ENCODE data around the gene SHISA5. TPM values are rescaled to one million over a fixed set of nuclear protein-coding genes. Genes with fewer than 3 reads are reported as not detected.
"Not testable (repeated sequence)": the region's sequence is repeated elsewhere in the genome, so short reads cannot be mapped to it uniquely, and the experiment has no call there.

Gene SHISA5
- total RNA-seq, 1 experiment from 2014 or later, result 195 TPM

DNA sequence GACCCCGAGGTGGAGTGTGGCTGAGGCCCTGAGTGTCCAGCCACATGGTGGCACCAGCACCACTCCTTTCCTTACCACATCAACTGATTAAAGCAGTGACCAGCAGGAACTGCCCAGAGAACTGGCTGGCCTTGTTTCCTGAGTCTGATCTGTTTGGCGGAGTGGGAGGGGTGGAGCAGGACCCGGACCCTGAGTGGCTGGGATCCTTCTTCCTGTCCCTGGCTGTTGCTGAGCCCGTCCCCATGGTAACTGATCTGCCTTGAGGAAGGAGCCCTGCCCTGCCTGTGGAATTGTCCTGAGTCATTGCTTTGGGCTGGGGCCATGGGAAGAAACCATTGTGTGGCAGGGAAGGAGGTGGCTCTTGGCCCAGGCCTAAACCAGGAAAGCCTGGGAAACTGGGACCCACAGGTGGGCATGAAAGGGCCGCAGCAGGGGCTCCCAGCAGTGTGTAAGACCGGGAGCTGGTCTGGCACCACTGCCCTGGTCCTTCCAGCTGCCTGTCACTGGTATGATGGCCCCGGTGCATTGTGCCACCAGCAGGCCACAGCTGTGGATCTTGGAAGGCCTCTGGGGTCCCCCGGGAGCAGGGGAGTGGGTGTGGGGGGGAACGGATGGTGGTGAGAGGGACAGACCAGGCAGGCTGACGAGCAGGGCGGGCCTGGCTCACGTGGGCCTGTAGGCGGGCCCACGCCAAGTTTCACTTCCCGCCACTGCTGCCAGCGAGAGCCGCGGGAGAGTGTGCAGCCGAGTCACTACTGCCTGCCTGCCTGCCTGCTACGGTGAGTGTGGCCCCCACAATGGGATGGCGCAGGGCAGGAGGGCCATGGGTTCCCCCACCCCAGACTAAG is 38.2 kb downstream of the SHISA5 start:
- Histone ChIP-seq H3K36me3 (replicated peaks; ENCODE audit: control insufficient read depth, insufficient read depth, low read length) (peaks cover 23% of the 10 kb centered on the region), H3K4me3 (ENCODE audit: insufficient read depth, low read depth, low read length) (no peak overlapping the region), H3K27me3 (ENCODE audit: control insufficient read depth, insufficient read depth, low read length) (no peaks in the 10 kb centered on the region)
- DNase-seq, result peak; percentile 98

GRCh38 chr3:48465237-48465530 is 38.8 kb downstream of the SHISA5 start:
- Histone ChIP-seq H3K36me3 (replicated peaks; ENCODE audit: control insufficient read depth, insufficient read depth, low read length) (peaks cover 28% of the 10 kb centered on the region), H3K27me3 (ENCODE audit: control insufficient read depth, insufficient read depth, low read length) (no peaks in the 10 kb centered on the region), H3K4me3 (ENCODE audit: insufficient read depth, low read depth, low read length) (no peak overlapping the region)
- DNase-seq, result no peak

- DNase-seq, result peak; percentile 38
- H3K36me3 ChIP-seq (replicated peaks; ENCODE audit: control insufficient read depth, insufficient read depth, low read length), result peaks cover 31% of the 10 kb centered on the region
- no peak overlapping the region for H3K4me3 ChIP-seq (ENCODE audit: insufficient read depth, low read depth, low read length)
- H3K27me3 ChIP-seq (ENCODE audit: control insufficient read depth, insufficient read depth, low read length), result no peaks in the 10 kb centered on the region
These were observed 39.2 kb downstream of the SHISA5 start for GRCh38 chr3:48464713-48465221.

DNA sequence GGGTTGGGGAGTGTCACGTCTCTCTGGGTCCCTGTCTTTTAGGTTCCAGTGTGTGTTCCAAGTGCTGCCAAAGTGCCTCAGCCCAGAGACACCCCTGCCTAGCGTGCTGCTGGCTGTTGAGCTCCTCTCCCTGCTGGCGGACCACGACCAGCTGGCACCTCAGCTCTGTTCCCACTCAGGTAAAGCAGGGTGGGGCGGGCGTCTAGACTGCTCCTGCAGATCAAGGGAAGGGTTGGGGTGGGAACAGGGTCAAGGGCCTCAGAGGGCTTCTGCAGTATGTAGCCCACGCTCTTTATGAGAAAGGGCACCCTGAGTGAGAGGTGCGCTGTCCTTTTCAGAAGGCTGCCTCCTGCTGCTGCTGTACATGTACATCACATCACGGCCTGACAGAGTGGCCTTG is 40.3 kb downstream of the SHISA5 start:
- Histone ChIP-seq H3K27me3 (ENCODE audit: control insufficient read depth, insufficient read depth, low read length) (no peaks in the 10 kb centered on the region), H3K4me3 (ENCODE audit: insufficient read depth, low read depth, low read length) (no peak overlapping the region), H3K36me3 (replicated peaks; ENCODE audit: control insufficient read depth, insufficient read depth, low read length) (peaks cover 27% of the 10 kb centered on the region)
- DNase-seq, result no peak

- H3K27me3 ChIP-seq (ENCODE audit: control insufficient read depth, insufficient read depth, low read length); DNase-seq; H3K4me3 ChIP-seq (ENCODE audit: insufficient read depth, low read depth, low read length): not testable (repeated sequence)
- H3K36me3 ChIP-seq (replicated peaks; ENCODE audit: control insufficient read depth, insufficient read depth, low read length), result peaks cover 24% of the 10 kb centered on the region
These were observed 42.2 kb downstream of the SHISA5 start for GRCh38 chr3:48461767-48462166.

DNA sequence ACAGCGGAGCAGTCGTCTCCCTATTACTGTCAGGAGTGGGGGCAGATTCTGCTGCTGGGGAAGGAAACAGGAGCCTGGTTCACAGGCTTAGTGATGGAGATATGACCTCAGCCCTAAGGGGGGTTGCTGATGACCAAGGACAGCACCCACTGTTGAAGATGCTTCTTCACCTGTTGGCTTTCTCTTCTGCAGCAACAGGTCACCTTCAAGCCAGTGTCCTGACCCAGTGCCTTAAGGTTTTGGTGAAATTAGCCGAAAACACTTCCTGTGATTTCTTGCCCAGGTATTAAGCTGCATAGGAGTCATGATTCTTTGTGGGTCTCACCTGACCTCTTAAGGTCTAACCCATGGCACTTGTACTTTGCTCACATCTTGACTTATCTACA is 43.5 kb downstream of the SHISA5 start:
- peaks cover 26% of the 10 kb centered on the region for H3K36me3 ChIP-seq (replicated peaks; ENCODE audit: control insufficient read depth, insufficient read depth, low read length)
- no peak overlapping the region for H3K4me3 ChIP-seq (ENCODE audit: insufficient read depth, low read depth, low read length)
- H3K27me3 ChIP-seq (ENCODE audit: control insufficient read depth, insufficient read depth, low read length), result no peaks in the 10 kb centered on the region
- DNase-seq, result no peak

GRCh38 chr3:48459773-48460516 is 44.0 kb downstream of the SHISA5 start:
- Histone ChIP-seq H3K36me3 (replicated peaks; ENCODE audit: control insufficient read depth, insufficient read depth, low read length) (peaks cover 27% of the 10 kb centered on the region), H3K27me3 (ENCODE audit: control insufficient read depth, insufficient read depth, low read length) (no peaks in the 10 kb centered on the region), H3K4me3 (ENCODE audit: insufficient read depth, low read depth, low read length) (no peak overlapping the region)
- no peak for DNase-seq

- DNase-seq, result no peak
- H3K36me3 ChIP-seq (replicated peaks; ENCODE audit: control insufficient read depth, insufficient read depth, low read length), result peaks cover 29% of the 10 kb centered on the region
These were observed 44.6 kb downstream of the SHISA5 start for GRCh38 chr3:48459331-48459730.

GRCh38 chr3:48456456-48456855 is 47.5 kb downstream of the SHISA5 start:
- no peak overlapping the region for H3K4me3 ChIP-seq (ENCODE audit: insufficient read depth, low read depth, low read length)
- H3K36me3 ChIP-seq (replicated peaks; ENCODE audit: control insufficient read depth, insufficient read depth, low read length), result peaks cover 42% of the 10 kb centered on the region
- no peak for DNase-seq
- no peaks in the 10 kb centered on the region for H3K27me3 ChIP-seq (ENCODE audit: control insufficient read depth, insufficient read depth, low read length)

More at GRCh38 chr3:48459331-48459730, 44.6 kb downstream of the SHISA5 start:
- Histone ChIP-seq H3K27me3 (ENCODE audit: control insufficient read depth, insufficient read depth, low read length) (no peaks in the 10 kb centered on the region), H3K4me3 (ENCODE audit: insufficient read depth, low read depth, low read length) (no peak overlapping the region)

- no peak overlapping the region for H3K4me3 ChIP-seq (ENCODE audit: insufficient read depth, low read depth, low read length)
- H3K36me3 ChIP-seq (replicated peaks; ENCODE audit: control insufficient read depth, insufficient read depth, low read length), result peaks cover 19% of the 10 kb centered on the region
- H3K27me3 ChIP-seq (ENCODE audit: control insufficient read depth, insufficient read depth, low read length), result no peaks in the 10 kb centered on the region
- DNase-seq, result no peak
These were observed 52.7 kb downstream of the SHISA5 start for GRCh38 chr3:48451270-48451669.

DNA sequence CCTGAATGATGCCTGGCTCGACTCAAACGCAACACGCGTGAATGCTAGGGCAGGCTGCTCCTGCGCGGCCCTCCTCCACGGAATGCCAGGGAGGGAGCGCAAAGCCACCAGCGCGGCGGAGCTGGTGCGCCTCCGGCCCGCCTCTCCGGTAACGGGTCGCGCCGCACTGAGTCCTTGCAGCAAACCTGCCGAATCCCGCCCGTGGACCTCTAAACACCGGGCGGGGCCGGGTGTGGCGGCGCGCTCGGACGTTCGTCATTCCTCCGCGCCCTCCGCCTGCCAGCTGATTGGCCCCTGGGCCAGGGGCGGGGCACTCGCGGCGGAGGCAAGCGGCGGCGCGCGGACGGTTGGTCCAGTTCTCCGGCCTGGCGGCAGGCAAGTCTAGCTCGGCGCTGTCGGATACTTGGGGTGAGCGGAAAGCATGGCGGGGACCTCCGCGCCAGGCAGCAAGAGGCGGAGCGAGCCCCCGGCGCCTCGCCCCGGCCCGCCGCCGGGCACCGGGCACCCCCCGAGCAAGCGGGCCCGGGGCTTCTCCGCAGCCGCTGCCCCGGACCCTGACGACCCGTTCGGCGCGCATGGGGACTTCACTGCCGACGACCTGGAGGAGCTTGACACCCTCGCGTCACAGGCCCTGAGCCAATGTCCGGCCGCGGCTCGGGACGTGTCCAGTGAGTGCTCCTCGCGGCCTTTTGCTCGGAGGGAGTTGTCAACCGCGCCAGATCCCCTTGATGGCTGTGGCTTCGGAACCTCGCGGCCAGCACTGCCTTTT is 57.4 kb downstream of the SHISA5 start, which contains the start of gene ATRIP:
TSS of gene ATRIP (plus strand) at position 313 of the 769 bp plus-strand sequence. CDS start at position 422, 109 bp downstream.
- DNase-seq, result peak; percentile 99
- Histone ChIP-seq H3K4me3 (ENCODE audit: insufficient read depth, low read depth, low read length) (peak within 1 kb of the TSS; percentile 95), H3K36me3 (replicated peaks; ENCODE audit: control insufficient read depth, insufficient read depth, low read length) (peaks cover 10% of the 10 kb centered on the region), H3K27me3 (ENCODE audit: control insufficient read depth, insufficient read depth, low read length) (no peaks in the 10 kb centered on the region)

GRCh38 chr3:48446043-48446424 is 57.9 kb downstream of the SHISA5 start:
- DNase-seq, result peak; percentile 47
- Histone ChIP-seq H3K27me3 (ENCODE audit: control insufficient read depth, insufficient read depth, low read length) (no peaks in the 10 kb centered on the region), H3K4me3 (ENCODE audit: insufficient read depth, low read depth, low read length) (peak overlapping the region; percentile 95), H3K36me3 (replicated peaks; ENCODE audit: control insufficient read depth, insufficient read depth, low read length) (peaks cover 12% of the 10 kb centered on the region)

GRCh38 chr3:48445277-48445882 is 58.6 kb downstream of the SHISA5 start:
- DNase-seq, result no peak
- H3K27me3 ChIP-seq (ENCODE audit: control insufficient read depth, insufficient read depth, low read length), result no peaks in the 10 kb centered on the region

GRCh38 chr3:48441940-48442339 is 62.0 kb downstream of the SHISA5 start:
- no peak for DNase-seq
- Histone ChIP-seq H3K36me3 (replicated peaks; ENCODE audit: control insufficient read depth, insufficient read depth, low read length) (peaks cover 12% of the 10 kb centered on the region), H3K27me3 (ENCODE audit: control insufficient read depth, insufficient read depth, low read length) (no peaks in the 10 kb centered on the region), H3K4me3 (ENCODE audit: insufficient read depth, low read depth, low read length) (no peak overlapping the region)

More at GRCh38 chr3:48445277-48445882, 58.6 kb downstream of the SHISA5 start:
- peaks cover 12% of the 10 kb centered on the region for H3K36me3 ChIP-seq (replicated peaks; ENCODE audit: control insufficient read depth, insufficient read depth, low read length)
- peak overlapping the region; percentile 95; the same call in 1 of the 2 replicates for H3K4me3 ChIP-seq (ENCODE audit: insufficient read depth, low read depth, low read length)

All from H7 (cell line).